PC-3 (cell line): ENCODE measurements around the gene ADAM12. TPM values are rescaled to one million over a fixed set of nuclear protein-coding genes. Genes with fewer than 3 reads are reported as not detected.

Source experiments
- ATAC-seq: fragments of 200-7000 bp; cut with Tn5 transposase; 2 replicates; pipeline ENCODE4 v1.9.1; 2020; ENCODE audit warnings: mild to moderate bottlenecking, moderate library complexity
- BruUV-seq: library from RNA; stranded (reverse); fragments of 400-500 nt; replicated peaks from 2 replicates; lab custom pipeline; 2021; lab: Mats Ljungman, UMichigan
- CTCF ChIA-PET: fragments of 300-600 bp; sonication (Branson Sonifier 250); formaldehyde crosslinking; loops from one replicate; lab custom pipeline; 2022; ENCODE audit warnings: antibody characterized with exemption; lab: Charles Lee
- POLR2A ChIA-PET: fragments of 300-600 bp; sonication (Branson Sonifier 250); formaldehyde crosslinking; loops from one replicate; lab custom pipeline; 2022; ENCODE audit warnings: antibody characterized with exemption; ENCODE audit not compliant: unreplicated experiment; lab: Charles Lee
- DNase-seq: peaks from one replicate; pipeline ENCODE4 v3.0.0-alpha.2; 2015
- H2AFZ ChIP-seq: fragments of 300-600 bp; sonication (generic); 2 replicates; pipeline ENCODE4 v1.6.0; 2016; ENCODE audit warnings: antibody characterized with exemption, low read length
- H3F3A ChIP-seq: fragments of 300-600 bp; sonication (generic); one replicate; pipeline ENCODE4 v1.6.0; 2017; ENCODE audit warnings: antibody characterized with exemption, low read length, control low read depth, mild to moderate bottlenecking; ENCODE audit not compliant: unreplicated experiment
- H3K27ac ChIP-seq: fragments of 300-600 bp; sonication (generic); 2 replicates; pipeline ENCODE4 v1.5.1; 2016; ENCODE audit warnings: mild to moderate bottlenecking, low read length
- H3K27me3 ChIP-seq: fragments of 300-600 bp; sonication (generic); 2 replicates; pipeline ENCODE4 v1.6.1; 2016; ENCODE audit warnings: low read length, mixed read lengths
- H3K36me3 ChIP-seq: fragments of 300-600 bp; sonication (generic); 2 replicates; pipeline ENCODE4 v1.6.1; 2016; ENCODE audit warnings: low read depth, mixed run types, low read length, mixed read lengths
- H3K4me1 ChIP-seq: fragments of 300-600 bp; sonication (generic); 2 replicates; pipeline ENCODE4 v1.5.1; 2016; ENCODE audit warnings: low read length; ENCODE audit not compliant: insufficient read depth
- H3K4me2 ChIP-seq: fragments of 300-600 bp; sonication (generic); 2 replicates; pipeline ENCODE4 v1.6.0; 2016; ENCODE audit warnings: low read length
- H3K4me3 ChIP-seq: fragments of 300-600 bp; sonication (generic); 2 replicates; pipeline ENCODE4 v1.5.1; 2016; ENCODE audit warnings: mild to moderate bottlenecking, low read length, mixed read lengths
- H3K79me2 ChIP-seq: fragments of 300-600 bp; sonication (generic); 2 replicates; pipeline ENCODE4 v1.6.1; 2017; ENCODE audit warnings: low read length, mixed read lengths
- H3K9ac ChIP-seq: fragments of 300-600 bp; sonication (generic); 2 replicates; pipeline ENCODE4 v1.6.0; 2016; ENCODE audit warnings: mild to moderate bottlenecking, low read length
- H3K9me2 ChIP-seq: fragments of 300-600 bp; sonication (generic); replicated peaks from 2 replicates; pipeline ENCODE4 v1.6.1; 2016; ENCODE audit warnings: mixed run types, low read length, mixed read lengths
- H3K9me3 ChIP-seq: fragments of 300-600 bp; sonication (generic); 2 replicates; pipeline ENCODE4 v1.6.1; 2016; ENCODE audit warnings: low read length, mixed read lengths
- H4K20me1 ChIP-seq: fragments of 300-600 bp; sonication (generic); 2 replicates; pipeline ENCODE4 v1.6.1; 2016; ENCODE audit warnings: low read length, mixed read lengths
- EZH2 ChIP-seq: fragments of 300-600 bp; sonication (generic); IDR thresholded peaks from one replicate; pipeline ENCODE4 v1.6.1; 2017; ENCODE audit warnings: antibody characterized with exemption, mild to moderate bottlenecking, low read length; ENCODE audit not compliant: unreplicated experiment
- EZH2phosphoT487 ChIP-seq: fragments of 300-600 bp; sonication (generic); IDR thresholded peaks from 2 replicates; pipeline ENCODE4 v1.6.1; 2018; ENCODE audit warnings: mild to moderate bottlenecking, antibody characterized with exemption, low read length, borderline replicate concordance
- intact Hi-C: fragments of 100-400 bp; cut with micrococcal nuclease; formaldehyde crosslinking; loops from 2 replicates; pipeline ENCODE4 v1.9.0; 2023
- total RNA-seq: library from RNA; depleted of rRNA; stranded (reverse); fragments of >200 nt; gene quantifications from 2 replicates; pipeline ENCODE4 v1.2.3, GENCODE V29; 2014
- TF ChIP-seq, protein P1 (sequence below): fragments of 300-600 bp; sonication (generic); conservative IDR thresholded peaks from 2 replicates; pipeline ENCODE4 v1.5.1; 2017; ENCODE audit warnings: antibody characterized with exemption, low read depth, mild to moderate bottlenecking, low read length

Gene ADAM12
- total RNA-seq, 1 experiment from 2014 or later: 3.4 TPM

GRCh38 chr10:126288547-126289493 is 99.5 kb downstream of the ADAM12 start:
- Histone ChIP-seq H4K20me1 (no peaks in the 10 kb centered on the region), H3K9me2 (no peaks in the 10 kb centered on the region), H3K27ac (no peak overlapping the region), H3K4me2 (no peak overlapping the region), H3K9me3 (no peaks in the 10 kb centered on the region), H3K79me2 (no peaks in the 10 kb centered on the region), H3K4me1 (no peaks in the 10 kb centered on the region), H3K36me3 (no peaks in the 10 kb centered on the region), H2AFZ (no peak overlapping the region), H3F3A (no peaks in the 10 kb centered on the region), H3K9ac (no peak overlapping the region), H3K4me3 (no peak overlapping the region), H3K27me3 (no peaks in the 10 kb centered on the region)
- TF ChIP-seq EZH2 (no peak), EZH2phosphoT487 (no peak)
- TF ChIP-seq, protein P1, sequence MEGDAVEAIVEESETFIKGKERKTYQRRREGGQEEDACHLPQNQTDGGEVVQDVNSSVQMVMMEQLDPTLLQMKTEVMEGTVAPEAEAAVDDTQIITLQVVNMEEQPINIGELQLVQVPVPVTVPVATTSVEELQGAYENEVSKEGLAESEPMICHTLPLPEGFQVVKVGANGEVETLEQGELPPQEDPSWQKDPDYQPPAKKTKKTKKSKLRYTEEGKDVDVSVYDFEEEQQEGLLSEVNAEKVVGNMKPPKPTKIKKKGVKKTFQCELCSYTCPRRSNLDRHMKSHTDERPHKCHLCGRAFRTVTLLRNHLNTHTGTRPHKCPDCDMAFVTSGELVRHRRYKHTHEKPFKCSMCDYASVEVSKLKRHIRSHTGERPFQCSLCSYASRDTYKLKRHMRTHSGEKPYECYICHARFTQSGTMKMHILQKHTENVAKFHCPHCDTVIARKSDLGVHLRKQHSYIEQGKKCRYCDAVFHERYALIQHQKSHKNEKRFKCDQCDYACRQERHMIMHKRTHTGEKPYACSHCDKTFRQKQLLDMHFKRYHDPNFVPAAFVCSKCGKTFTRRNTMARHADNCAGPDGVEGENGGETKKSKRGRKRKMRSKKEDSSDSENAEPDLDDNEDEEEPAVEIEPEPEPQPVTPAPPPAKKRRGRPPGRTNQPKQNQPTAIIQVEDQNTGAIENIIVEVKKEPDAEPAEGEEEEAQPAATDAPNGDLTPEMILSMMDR: no peak
- no TSS peak for BruUV-seq
- ChIA-PET POLR2A (no interaction called here), CTCF (no interaction called here)
- ATAC-seq (no peak), DNase-seq (no peak)
- intact Hi-C loops: no loop called here

- no peak overlapping the region for H3K4me2 ChIP-seq
- H3K27me3 ChIP-seq: no peaks in the 10 kb centered on the region
- H3K27ac ChIP-seq: no peak overlapping the region
- no peaks in the 10 kb centered on the region for H3F3A ChIP-seq
- no peaks in the 10 kb centered on the region for H3K79me2 ChIP-seq
- H4K20me1 ChIP-seq: no peaks in the 10 kb centered on the region
- H3K4me3 ChIP-seq: no peak overlapping the region
- no peaks in the 10 kb centered on the region for H3K4me1 ChIP-seq
- intact Hi-C loops: no loop called here
- TF ChIP-seq EZH2: no peak
- H3K9me3 ChIP-seq: no peaks in the 10 kb centered on the region
- H3K36me3 ChIP-seq: no peaks in the 10 kb centered on the region
- no peaks in the 10 kb centered on the region for H3K9me2 ChIP-seq
- no peak for ATAC-seq
- H2AFZ ChIP-seq: no peak overlapping the region
- ChIA-PET POLR2A (no interaction called here), CTCF (no interaction called here)
- no TSS peak for BruUV-seq
- DNase-seq: no peak
- no peak overlapping the region for H3K9ac ChIP-seq
Measured at GRCh38 chr10:126286256-126286780, 102.0 kb downstream of the ADAM12 start.

- DNase-seq: no peak
- intact Hi-C loops: no loop called here
- no peak overlapping the region for H2AFZ ChIP-seq
- no peaks in the 10 kb centered on the region for H3K79me2 ChIP-seq
- H3K4me2 ChIP-seq: no peak overlapping the region
- no peaks in the 10 kb centered on the region for H3K9me2 ChIP-seq
- no peaks in the 10 kb centered on the region for H3F3A ChIP-seq
- TF ChIP-seq EZH2phosphoT487: no peak
- TF ChIP-seq, protein P1: no peak
- no peak for TF ChIP-seq EZH2
- H3K4me1 ChIP-seq: no peaks in the 10 kb centered on the region
- no peaks in the 10 kb centered on the region for H3K27me3 ChIP-seq
- H3K9me3 ChIP-seq: no peaks in the 10 kb centered on the region
- ATAC-seq: no peak
- no peak overlapping the region for H3K27ac ChIP-seq
- no peaks in the 10 kb centered on the region for H4K20me1 ChIP-seq
- POLR2A ChIA-PET: no interaction called here
- CTCF ChIA-PET: no interaction called here
- H3K36me3 ChIP-seq: no peaks in the 10 kb centered on the region
- no peak overlapping the region for H3K9ac ChIP-seq
- BruUV-seq: no TSS peak
- H3K4me3 ChIP-seq: no peak overlapping the region
Measured at GRCh38 chr10:126283307-126283706, 105.0 kb downstream of the ADAM12 start.
